Osteocyte (in vitro differentiated cells): ENCODE data around the gene PTPRZ1. TPM values are rescaled to one million over a fixed set of nuclear protein-coding genes. Genes with fewer than 3 reads are reported as not detected.

ENCODE experiments used
- DNase-seq: peaks from one replicate; pipeline ENCODE4 v3.0.0; 2021; ENCODE audit warnings: mixed read lengths; ENCODE audit not compliant: unreplicated experiment; ENCODE audit errors: extremely low spot score
- H3K27ac Mint-ChIP-seq: one replicate; pipeline ENCODE4 v1.8.0; 2021; ENCODE audit warnings: mild to moderate bottlenecking, mixed read lengths; ENCODE audit not compliant: unreplicated experiment
- H3K27me3 Mint-ChIP-seq: one replicate; pipeline ENCODE4 v1.8.0; 2021; ENCODE audit warnings: mixed read lengths; ENCODE audit not compliant: unreplicated experiment
- H3K36me3 Mint-ChIP-seq: one replicate; pipeline ENCODE4 v1.8.0; 2021; ENCODE audit warnings: mixed read lengths; ENCODE audit not compliant: unreplicated experiment
- H3K4me1 Mint-ChIP-seq: one replicate; pipeline ENCODE4 v1.8.0; 2021; ENCODE audit warnings: mixed read lengths; ENCODE audit not compliant: unreplicated experiment
- H3K4me3 Mint-ChIP-seq: one replicate; pipeline ENCODE4 v1.8.0; 2021; ENCODE audit warnings: mild to moderate bottlenecking, moderate library complexity, mixed read lengths; ENCODE audit not compliant: unreplicated experiment
- H3K9me3 Mint-ChIP-seq: one replicate; pipeline ENCODE4 v1.8.0; 2021; ENCODE audit warnings: mixed read lengths; ENCODE audit not compliant: unreplicated experiment
- total RNA-seq: library from RNA; stranded (reverse); gene quantifications from 2 replicates; pipeline ENCODE4 v1.2.1, GENCODE V29; 2021
- TF ChIP-seq, protein P1 (sequence below): fragments of 200-600 bp; sonication (generic); IDR thresholded peaks from 2 replicates; pipeline ENCODE4 v1.5.0; 2021; ENCODE audit warnings: antibody characterized with exemption, mild to moderate bottlenecking, moderate library complexity

Gene PTPRZ1
- total RNA-seq, 1 donor from 2014 or later = 0.38 TPM

DNA sequence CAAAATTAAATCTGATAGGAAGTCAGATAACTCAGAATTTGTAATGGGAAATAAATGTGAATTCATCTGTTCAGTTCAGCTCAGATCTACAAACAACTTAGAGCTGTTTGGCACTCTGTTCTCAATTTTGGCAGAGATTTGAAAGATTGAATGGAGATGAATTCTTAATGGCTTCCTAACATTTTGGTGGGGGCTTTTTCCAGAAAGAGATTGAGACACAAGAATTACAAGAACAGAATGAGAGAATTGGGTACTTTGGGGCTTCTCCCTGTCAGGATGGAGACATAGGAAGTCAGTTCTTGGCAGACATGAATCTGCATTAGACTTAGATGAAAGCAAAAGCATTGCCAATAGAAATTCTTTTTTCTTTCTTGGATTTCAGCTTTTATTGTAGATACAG lies 39.0 kb upstream of the PTPRZ1 start:
- H3K27me3 Mint-ChIP-seq = peaks cover 22% of the 10 kb centered on the region
- no peaks in the 10 kb centered on the region for H3K36me3 Mint-ChIP-seq
- TF ChIP-seq, protein P1, sequence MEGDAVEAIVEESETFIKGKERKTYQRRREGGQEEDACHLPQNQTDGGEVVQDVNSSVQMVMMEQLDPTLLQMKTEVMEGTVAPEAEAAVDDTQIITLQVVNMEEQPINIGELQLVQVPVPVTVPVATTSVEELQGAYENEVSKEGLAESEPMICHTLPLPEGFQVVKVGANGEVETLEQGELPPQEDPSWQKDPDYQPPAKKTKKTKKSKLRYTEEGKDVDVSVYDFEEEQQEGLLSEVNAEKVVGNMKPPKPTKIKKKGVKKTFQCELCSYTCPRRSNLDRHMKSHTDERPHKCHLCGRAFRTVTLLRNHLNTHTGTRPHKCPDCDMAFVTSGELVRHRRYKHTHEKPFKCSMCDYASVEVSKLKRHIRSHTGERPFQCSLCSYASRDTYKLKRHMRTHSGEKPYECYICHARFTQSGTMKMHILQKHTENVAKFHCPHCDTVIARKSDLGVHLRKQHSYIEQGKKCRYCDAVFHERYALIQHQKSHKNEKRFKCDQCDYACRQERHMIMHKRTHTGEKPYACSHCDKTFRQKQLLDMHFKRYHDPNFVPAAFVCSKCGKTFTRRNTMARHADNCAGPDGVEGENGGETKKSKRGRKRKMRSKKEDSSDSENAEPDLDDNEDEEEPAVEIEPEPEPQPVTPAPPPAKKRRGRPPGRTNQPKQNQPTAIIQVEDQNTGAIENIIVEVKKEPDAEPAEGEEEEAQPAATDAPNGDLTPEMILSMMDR = no peak
- no peak overlapping the region for H3K4me3 Mint-ChIP-seq
- no peaks in the 10 kb centered on the region for H3K9me3 Mint-ChIP-seq
- no peak overlapping the region for H3K27ac Mint-ChIP-seq
- DNase-seq = no peak
- H3K4me1 Mint-ChIP-seq = no peaks in the 10 kb centered on the region

DNA sequence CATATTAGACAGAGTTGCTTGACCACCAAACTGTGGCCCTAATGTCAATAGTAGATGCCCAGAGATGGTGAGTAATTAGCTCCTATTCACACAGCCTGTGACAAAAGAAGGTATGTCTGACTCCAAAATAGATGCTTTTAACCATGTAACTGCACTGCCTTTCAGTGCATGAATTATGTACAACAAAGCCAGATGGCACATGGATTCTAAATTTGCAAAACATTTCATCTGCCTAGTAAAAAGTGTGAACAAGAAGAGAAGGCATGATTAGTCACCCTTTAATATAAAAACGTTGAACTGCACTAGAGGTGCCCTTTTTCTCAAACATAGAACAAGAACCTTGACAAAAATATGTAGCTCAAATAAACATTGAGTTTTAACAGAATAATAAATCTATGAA lies 35.5 kb upstream of the PTPRZ1 start:
- TF ChIP-seq, protein P1 = no peak
- peaks cover 28% of the 10 kb centered on the region for H3K27me3 Mint-ChIP-seq
- no peak overlapping the region for H3K4me3 Mint-ChIP-seq
- H3K27ac Mint-ChIP-seq = no peak overlapping the region
- no peaks in the 10 kb centered on the region for H3K36me3 Mint-ChIP-seq
- no peaks in the 10 kb centered on the region for H3K9me3 Mint-ChIP-seq
- no peak for DNase-seq
- no peaks in the 10 kb centered on the region for H3K4me1 Mint-ChIP-seq

DNA sequence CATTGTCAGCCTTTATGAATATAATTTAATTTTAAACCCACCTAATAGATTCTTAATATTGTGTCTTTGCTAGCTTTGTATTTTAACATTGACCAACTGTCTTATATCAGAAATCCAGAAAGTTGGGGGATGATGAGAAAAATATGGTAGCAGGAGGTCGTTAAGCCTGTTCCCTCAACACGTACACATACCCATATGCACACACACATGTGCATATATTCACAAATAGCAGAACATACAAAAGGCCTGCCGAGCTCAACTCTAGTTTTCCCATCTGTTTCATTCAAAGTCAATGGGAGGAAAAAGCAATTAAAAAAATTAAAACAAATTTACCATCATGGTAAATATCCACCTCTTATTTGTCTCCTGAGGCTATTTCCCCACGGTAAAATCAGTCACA lies 25.9 kb upstream of the PTPRZ1 start:
- H3K27me3 Mint-ChIP-seq = peaks cover 18% of the 10 kb centered on the region
- TF ChIP-seq, protein P1 = no peak
- H3K4me3 Mint-ChIP-seq = no peak overlapping the region
- no peaks in the 10 kb centered on the region for H3K9me3 Mint-ChIP-seq
- no peak for DNase-seq
- no peaks in the 10 kb centered on the region for H3K4me1 Mint-ChIP-seq
- H3K36me3 Mint-ChIP-seq = no peaks in the 10 kb centered on the region
- no peak overlapping the region for H3K27ac Mint-ChIP-seq

DNA sequence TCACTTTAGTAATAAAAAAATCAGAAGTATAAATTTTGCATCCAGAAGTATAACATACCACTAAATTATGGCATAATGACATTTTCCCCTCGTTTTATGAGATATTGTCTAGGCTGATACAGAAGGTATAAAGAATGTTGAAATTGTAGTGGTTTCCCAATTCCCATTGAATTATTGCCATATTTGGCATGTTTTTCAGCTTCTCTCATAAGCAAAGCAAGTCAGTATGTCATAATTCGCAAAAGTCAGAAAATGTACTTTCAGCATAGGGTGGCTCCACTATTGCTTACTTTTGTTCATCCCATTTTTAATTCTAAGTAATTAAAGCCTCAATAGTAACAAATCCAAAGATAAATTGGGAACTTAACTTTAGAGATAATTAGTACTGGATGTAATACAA lies 19.7 kb upstream of the PTPRZ1 start:
- no peak overlapping the region for H3K4me3 Mint-ChIP-seq
- H3K36me3 Mint-ChIP-seq = no peaks in the 10 kb centered on the region
- DNase-seq = no peak
- no peak overlapping the region for H3K27ac Mint-ChIP-seq
- peaks cover 34% of the 10 kb centered on the region for H3K27me3 Mint-ChIP-seq
- no peaks in the 10 kb centered on the region for H3K4me1 Mint-ChIP-seq
- no peaks in the 10 kb centered on the region for H3K9me3 Mint-ChIP-seq
- TF ChIP-seq, protein P1 = no peak

DNA sequence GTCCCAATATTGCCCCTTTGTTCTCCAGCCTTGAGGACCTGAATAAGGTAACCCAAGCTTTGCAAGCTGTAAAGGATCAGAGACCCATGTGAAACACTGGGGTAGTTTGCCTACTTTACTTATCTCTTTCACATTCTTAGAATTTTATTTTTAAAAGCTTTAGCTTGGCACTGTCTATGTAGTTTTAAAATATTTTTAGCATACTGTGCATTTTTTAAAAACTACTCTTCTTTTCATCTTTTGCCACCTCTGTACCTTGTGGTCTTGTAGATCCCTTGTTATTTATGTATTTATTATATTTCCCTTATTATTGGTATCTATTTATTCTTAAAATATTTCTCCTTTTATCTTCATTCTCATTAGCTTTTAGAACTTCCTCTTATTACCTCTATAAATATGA lies 12.0 kb upstream of the PTPRZ1 start:
- Mint-ChIP-seq H3K4me3 (no peak overlapping the region), H3K27me3 (peaks cover 42% of the 10 kb centered on the region), H3K9me3 (no peaks in the 10 kb centered on the region)

More for the DNA sequence above, 12.0 kb upstream of the PTPRZ1 start:
- TF ChIP-seq, protein P1 = no peak
- H3K36me3 Mint-ChIP-seq = no peaks in the 10 kb centered on the region
- no peaks in the 10 kb centered on the region for H3K4me1 Mint-ChIP-seq
- no peak for DNase-seq
- H3K27ac Mint-ChIP-seq = no peak overlapping the region
